GM19452 (cell line): ENCODE measurements around the gene PIGB.
"Not testable (repeated sequence)": the region's sequence is repeated elsewhere in the genome, so short reads cannot be mapped to it uniquely, and the experiment has no call there.

Experiments used
- ATAC-seq: cut with Tn5 transposase; IDR thresholded peaks from one replicate; pipeline ENCODE4 v1.9.1; 2021; ENCODE audit not compliant: unreplicated experiment

Gene PIGB

DNA sequence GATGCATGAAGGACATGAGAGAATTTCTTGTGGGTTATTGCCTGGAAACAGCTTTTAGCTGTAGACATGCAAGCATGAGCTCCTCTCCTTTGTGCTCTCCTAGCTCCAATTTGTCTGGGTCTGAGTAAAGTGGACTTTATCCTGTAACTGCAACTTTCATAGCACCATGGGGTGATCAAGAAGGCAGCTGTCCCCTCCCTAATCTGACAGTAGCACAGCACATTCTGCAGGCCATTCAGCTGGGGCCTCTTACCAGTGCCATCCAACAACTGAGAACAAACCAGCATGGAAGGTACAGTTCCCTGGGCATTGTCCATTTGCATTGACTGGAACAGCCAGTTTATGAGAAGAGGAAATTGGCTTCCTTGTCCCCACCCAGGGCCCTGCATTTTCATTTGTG is 21.7 kb upstream of the PIGB start:
- no peak for ATAC-seq

DNA sequence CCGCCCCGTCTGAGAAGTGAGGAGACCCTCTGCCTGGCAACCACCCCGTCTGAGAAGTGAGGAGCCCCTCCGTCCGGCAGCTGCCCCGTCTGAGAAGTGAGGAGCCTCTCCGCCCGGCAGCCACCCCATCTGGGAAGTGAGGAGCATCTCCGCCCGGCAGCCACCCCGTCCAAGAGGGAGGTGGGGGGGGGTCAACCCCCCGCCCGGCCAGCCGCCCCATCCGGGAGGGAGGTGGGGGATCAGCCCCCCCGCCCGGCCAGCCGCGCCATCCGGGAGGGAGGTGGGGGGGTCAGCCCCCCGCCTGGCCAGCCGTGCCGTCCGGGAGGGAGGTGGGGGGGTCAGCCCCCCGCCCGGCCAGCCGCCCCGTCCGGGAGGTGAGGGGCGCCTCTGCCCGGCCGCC is 16.2 kb upstream of the PIGB start:
- ATAC-seq, result not testable (repeated sequence)

DNA sequence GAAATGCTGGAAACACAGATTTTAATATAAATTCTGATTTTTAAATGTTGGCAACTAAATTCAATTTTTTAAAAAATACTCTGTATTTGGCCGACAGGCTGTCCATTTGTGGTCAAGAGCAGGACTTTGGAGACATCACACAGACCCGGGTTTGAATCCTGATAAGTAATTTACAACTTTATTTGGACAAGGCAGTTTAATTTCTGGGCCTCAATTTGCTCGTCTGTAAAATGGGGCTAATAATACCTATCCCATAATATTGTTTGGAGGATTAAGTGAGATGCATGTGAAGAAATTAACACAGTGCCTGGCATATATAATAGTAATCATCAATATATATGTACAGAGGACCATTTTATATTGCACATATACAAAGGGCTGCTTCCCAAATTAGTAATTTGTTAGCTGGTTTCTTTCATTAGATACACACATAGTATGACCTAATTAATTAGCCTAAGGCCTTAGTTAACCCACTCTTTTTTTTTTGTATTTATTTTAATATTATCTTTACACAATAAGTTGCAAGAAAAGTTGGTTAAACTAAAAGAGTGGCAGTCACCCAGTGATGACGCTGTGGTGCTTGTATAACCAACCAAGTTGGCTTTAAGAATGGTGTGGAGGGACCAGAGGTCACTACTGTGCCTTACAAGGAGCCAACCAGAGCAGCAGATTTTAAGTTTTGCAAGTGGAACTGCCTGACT is 665 bp downstream of the PIGB start:
- no peak for ATAC-seq

DNA sequence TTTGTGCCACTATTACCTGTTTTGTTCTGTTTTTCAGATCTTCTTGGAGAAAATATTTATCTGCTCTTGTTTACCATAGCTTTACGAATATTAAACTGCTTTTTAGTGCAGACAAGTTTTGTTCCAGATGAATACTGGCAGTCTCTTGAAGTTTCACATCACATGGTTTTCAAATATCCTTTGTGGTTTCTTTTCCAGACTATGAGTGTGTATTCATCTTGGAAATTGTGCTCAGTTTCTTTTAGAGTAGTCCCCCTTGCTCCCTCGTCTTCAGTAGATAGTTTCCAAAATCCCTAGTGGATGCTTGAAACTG is 1.2 kb downstream of the PIGB start:
- no peak for ATAC-seq

DNA sequence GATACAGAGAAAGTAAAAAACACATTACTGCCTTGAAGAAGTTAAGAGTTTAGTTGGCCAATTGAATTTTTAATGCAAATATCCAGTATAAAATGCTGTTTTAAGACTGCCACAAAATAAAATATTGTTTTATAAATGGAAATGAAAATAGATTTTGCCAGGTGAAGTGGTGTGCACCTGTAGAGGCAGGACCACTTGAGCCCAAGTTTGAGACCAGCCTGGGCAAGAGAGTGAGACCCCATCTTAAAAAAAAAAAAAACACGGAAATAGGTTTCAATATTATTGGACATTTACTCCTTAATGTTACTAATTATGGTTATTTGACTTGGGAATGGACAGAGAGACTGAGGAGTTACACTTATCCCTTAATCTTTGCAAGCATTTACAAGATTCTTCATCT is 1.9 kb downstream of the PIGB start:
- no peak for ATAC-seq

DNA sequence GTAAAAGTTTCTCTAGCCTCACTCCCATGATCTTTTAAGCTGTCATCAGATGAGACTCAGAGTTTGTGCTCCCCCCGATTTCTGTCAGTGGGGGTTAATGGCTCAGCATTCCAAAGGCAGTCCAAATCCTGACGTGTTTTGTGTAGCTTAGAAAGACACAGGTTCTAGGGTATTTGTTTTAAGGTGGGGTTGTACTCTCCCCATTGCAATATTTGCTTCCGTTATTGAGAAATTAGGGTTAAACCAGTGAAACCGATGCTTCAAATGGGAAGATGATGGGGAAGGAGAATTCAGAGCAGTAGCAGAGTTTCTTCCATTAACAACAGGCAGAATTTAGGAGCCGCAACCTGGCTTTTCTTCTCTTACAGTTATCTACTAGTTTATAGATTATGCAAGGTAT is 3.4 kb downstream of the PIGB start:
- no peak for ATAC-seq

DNA sequence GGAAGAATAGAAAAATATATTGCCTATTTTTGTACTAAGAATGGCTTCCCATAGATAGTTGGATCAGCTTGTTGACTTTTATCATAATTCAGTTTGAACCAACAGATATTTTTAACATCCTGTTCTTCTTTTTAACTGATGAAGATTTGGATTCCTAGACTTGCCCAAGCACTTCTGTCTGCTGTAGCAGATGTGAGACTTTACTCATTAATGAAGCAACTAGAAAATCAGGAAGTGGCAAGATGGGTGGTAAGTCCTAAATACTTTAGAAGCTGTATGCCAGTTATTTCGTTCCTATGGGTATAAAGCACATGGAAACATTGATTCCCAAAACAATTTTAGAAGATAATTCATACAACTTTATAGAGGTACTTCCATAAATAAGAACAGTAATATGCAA is 8.4 kb downstream of the PIGB start:
- ATAC-seq, result no peak

DNA sequence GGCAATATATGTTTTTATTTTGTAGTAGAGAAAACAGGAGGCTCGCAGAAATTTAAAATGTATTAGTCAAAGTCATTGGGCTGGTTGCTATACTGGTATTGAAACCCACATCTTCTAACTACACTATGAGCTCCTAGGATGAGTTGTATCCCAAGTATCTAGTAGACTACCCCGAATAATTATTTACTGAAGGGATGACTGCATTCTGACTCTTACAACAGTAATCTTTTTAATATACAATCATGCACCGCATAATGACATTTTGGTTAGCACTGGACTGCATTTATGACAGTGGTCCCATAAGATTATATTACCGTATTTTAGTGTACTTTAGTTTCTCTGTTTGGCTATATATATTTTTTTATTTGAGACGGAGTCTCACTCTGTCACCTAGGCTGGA is 15.3 kb downstream of the PIGB start:
- no peak for ATAC-seq

DNA sequence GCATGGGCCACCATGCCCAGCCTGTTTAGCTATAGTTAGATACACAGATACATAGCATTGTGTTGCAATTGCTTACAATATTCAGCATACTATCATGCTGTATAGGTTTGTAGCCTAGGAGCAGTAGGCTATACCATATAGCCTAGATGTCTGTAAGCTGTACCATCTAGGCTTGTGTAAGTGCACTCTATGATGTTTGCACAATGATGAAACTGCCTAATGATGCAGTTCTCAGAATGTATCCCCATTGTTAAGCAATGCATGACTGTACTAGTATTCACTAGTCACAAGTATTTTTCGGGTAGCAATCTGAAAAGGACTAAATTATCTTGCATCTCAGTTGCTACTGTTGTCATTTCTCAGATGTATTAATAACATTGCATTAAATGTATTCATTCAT is 16.0 kb downstream of the PIGB start:
- no peak for ATAC-seq

DNA sequence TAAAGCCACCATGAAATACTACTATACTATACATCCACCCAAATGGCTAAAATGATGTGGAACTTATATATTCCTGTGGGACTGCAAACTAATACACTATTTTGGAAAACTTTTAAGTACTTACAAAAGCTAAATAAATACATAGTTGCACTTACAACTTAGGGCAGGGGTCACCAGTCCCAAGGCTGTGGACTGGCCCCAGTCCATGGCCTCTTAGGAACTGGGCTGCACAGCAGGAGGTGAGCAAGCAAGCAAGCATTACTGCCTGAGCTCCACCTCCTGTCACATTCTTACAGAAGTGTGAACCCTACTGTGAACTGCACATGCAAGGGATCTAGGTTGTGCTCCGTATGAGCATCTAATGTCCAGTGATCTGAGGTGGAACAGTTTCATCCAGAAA is 18.1 kb downstream of the PIGB start:
- no peak for ATAC-seq

DNA sequence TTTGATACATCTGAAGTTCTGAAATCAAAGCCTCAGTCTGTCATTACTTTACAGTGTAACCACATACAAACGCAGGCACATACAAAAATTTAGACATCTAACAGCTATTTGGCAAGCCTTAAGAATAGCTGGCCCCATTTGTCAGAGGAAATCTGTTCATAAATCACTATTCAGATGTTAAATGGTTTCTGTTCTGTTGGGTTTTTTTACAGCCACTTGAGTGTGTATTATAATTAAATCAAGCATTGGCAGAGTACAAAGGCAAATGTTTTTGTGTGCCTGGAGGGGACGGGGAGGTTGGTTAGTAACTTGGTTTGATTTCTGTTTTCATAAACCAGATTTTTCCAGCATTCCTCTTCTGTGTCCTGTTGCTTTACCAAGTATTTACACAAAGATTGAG is 24.1 kb downstream of the PIGB start:
- ATAC-seq, result no peak

DNA sequence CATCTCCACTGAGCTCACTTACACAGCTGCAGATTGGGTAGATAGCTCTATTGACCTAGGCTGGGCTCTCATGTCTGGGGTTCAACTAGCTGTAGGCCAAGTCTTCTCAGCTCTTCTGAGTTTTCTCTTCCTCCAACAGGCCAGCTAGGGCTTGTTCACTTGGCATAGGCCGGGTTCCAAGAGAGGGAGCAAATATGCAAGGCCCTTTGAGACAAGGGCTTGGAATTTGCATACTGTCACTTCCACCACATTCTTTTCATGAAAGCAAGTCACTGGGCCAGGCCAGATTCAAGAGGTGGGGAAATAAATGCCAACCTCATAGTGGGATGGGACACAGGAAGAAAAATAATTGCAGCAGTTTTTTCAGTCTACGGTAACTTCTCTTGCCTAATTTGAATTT is 25.2 kb downstream of the PIGB start:
- no peak for ATAC-seq

DNA sequence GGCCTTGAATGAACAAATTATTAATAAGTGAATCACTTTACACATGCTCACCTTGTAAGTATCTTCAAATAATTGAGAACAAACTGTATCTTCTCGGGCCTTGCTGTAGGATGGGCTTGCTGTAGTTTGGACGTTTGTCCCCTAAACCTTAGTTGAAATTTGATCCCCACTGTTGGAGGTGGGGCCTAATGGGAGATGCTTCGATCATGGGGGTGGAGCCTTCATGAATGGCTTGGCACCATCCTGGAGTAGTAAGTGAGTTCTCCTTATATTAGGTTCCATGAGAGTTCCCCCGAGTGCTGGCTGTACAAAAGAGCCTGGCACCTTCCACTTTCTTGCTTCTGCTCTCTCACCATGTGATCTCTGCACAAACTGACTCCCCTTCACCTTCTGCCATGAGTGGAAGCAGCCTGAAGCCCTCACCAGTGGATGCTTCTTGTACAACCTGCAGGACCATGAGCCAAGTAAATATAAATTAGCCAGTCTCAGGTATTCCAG is 29.3 kb downstream of the PIGB start:
- no peak for ATAC-seq

DNA sequence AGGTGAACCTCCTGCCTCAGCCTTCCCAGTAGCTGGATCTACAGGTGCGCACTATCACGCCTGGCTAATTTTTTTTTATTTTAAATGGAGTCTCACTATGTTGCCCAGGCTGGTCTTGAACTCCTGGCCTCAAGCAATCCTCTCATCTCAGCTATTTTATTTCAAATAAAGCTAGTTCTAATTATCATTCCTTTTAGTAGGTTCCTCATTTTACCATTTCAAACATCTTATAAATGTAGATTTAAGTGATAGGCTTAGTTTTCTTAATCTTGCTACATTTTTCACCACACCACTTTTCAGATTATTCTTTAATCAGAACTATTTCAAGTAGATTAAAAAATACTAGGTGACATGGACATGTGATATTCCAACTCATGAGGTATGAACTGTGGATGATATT is 30.3 kb downstream of the PIGB start:
- no peak for ATAC-seq

DNA sequence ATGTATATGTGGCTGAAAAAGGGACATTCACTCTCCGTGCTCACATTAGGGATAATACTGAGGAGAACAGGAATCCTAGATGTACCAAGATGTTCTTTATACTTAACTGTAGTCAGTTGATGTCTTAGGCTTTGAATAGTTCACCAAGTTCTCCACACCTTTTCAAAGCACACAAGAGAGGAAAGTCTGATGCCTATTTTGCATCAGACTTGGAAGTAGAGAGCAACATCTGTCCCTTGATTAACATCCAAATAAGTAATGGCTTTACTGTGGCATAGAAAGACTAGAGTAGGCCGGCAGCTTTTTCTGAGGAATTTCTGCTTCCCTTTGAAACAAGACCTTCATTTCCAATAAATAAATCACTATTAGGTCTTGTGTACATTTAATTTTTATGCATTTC is 34.0 kb downstream of the PIGB start:
- no peak for ATAC-seq

DNA sequence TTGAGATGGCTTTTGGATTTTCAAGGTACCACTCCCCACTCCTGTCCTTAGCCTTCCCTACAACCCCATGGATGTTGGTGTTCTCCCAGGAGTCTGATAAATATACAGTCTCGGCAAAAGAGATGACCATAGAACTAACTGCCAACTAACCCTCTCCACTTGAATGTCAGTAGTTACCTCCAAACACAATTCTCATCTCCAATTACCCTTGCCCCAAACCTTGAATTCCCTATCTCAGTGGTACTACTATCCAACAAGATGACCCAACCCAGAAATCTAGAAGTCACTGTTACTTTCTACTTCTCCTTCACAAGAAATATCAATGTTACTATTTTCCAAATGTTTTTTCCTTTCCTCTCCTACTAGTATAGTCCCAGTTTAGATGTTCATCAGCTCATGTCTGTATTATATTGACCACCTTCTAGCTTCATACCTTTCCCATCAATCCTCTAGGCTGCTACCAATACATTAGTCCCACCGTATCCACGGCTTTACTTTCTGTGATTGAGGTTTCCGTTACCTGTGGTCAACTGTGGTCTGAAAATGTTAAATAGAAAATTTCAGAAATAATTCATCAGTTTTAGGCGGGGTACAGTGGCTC is 38.1 kb downstream of the PIGB start:
- ATAC-seq, result no peak

DNA sequence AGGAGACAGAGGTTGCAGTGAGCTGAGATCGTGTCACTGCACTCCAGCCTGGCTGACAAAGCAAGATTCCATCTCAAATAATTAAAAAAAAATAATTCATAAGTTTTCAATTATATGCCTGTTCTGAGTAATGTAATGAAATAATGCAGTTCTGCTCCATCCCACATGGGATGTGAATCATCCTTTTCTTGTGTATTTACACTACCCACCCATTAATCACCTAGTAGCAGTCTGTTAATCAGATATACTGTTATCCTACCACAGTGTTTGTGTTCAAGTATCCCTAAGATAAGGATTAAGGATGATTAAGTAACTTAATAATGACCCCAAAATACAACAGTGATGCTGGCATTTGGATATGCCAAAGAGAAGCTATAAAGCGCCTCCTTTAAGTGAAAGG is 38.8 kb downstream of the PIGB start:
- ATAC-seq, result no peak

DNA sequence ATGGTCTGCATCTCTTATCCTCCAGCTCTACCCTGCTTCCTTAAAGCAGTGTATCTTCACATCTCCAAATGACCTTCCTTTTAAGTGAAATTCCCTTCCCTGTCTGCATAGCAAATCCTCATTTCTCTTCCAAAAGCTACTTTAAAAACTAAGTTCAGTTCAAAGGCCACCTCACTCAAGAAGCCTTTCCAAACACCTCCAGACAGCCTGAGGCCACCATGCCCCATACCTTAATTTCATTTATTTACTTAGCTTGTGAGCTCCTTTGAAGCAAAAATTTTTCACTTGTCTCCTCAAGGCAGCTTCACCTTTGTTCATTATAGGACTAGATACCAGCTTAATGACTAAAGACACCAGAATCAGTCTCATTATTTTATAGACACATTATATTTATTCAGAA is 39.4 kb downstream of the PIGB start:
- ATAC-seq, result no peak

DNA sequence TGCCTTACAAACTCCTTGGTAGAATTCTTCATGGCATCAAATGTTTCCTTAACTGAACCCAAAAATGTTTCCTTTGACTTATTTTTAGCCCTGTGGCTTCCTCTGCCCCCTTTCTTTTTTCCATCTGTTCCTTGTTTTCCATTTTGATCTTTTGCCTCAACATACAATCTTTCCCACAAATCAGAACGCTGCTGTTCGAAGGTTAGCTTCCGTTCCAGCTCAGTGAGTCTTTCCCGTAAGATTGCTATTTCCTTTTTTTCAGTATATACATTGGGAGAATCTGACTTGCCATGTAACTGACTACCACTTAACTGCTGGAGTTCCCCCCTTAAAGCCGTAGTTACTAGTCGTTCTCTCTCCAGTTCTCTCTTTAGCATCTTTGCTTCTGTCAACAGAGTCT is 41.2 kb downstream of the PIGB start:
- ATAC-seq, result no peak

DNA sequence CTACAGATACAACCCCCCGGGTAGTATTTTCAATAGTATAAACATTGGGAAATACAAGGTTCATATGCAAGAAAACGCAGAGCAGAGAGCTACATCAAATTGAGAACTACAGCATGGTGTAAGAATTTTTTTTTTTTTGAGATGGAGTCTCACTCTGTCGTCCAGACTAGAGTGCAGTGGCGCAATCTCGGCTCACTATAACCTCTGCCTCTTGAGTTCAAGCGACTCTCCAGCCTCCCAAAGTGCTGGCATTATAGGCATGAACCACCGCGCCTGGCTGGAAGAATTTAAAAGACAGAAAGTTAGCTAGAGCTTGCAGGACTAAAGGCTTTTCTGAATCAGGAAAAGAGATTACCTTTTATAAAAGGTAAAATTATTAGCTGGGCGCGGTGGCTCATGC is 42.0 kb downstream of the PIGB start:
- ATAC-seq, result no peak

DNA sequence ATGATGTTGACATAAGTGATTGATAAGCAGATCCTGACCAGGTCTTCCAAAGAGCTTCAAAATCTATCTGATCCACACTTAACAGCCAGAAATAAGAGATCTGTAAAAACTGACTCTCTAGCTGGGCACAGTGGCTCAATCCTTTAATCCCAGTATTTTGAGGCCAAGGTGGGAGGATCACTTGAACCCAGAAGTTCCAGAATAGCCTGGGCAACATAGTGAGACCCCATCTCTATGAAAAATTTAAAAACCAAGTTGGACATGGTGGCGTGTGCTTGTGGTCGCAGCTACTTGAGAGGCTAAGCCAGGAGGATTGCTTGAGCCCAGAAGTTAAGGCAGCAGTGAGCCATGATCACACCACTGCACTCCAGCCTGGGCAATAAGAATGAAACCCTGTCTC is 43.6 kb downstream of the PIGB start:
- ATAC-seq, result no peak

DNA sequence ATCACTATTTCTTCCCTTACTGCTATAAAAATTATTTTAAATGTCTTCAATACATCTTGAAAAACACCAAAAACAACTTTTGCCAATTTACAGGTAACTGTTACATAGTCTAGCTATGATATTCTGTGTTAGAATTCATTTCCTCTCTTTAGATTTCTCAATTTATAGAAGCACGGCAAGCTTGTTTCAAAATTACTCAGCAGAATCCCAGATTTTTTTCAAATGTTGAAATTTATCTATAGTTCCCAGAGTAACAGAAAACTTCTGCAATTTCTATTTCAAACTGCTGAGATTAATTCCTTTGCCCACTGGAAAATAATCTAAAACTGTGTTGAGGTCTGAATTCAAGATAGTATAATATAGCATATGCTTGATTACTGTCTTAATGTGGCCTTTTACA is 48.0 kb downstream of the PIGB start:
- no peak for ATAC-seq

DNA sequence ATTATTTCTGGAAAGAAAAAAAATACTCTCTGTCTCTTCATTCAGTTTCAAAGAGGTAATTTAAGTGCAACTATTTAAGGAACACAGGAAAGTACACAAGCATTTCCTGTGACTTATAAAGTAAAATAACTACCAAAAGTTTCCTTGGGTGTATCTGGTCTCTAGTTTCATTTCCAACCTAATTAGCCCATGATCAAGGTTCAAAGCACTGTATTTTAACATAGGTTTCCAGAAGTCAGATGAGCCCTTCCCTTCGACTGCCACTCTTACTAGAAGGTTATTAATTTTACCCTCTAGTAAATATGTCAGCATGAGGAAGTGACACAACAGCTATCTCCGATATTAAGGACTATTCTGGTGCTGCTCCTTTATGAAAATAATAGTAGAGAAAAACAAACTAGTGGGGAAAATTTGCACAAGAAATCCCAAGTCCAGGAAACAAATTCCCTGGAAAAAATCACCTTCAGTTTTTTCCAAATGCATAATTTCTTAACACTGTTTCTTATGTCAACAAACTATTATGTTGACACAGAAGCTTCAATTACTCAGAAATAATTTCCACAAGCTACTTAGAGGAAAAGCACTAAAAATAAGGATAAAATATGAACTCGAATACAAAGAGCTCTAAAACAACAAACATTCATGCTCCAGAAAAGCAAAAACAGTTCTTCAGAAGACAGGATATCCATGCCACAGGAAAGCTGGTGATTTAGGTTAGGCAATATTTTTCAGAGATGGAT is 53.8 kb downstream of the PIGB start:
- no peak for ATAC-seq
